ENCODE measurements around the gene RHBDD2.
"Not testable (repeated sequence)": the region's sequence is repeated elsewhere in the genome, so short reads cannot be mapped to it uniquely, and the experiment has no call there.

Gene RHBDD2

GRCh38 chr7:75866489-75867389 lies 12.1 kb upstream of the RHBDD2 start:
- DNase-seq (ENCODE audit: low read depth) = no peak

- no peak for DNase-seq (ENCODE audit: low read depth)
Observed at GRCh38 chr7:75867390-75867717, 11.5 kb upstream of the RHBDD2 start.

- no peak for DNase-seq (ENCODE audit: low read depth)
Observed at GRCh38 chr7:75868153-75868552, 10.7 kb upstream of the RHBDD2 start.

GRCh38 chr7:75869776-75870379 lies 9.0 kb upstream of the RHBDD2 start:
- no peak for DNase-seq (ENCODE audit: low read depth)

- DNase-seq (ENCODE audit: low read depth) = no peak
Observed at GRCh38 chr7:75870557-75871161, 8.2 kb upstream of the RHBDD2 start.

DNA sequence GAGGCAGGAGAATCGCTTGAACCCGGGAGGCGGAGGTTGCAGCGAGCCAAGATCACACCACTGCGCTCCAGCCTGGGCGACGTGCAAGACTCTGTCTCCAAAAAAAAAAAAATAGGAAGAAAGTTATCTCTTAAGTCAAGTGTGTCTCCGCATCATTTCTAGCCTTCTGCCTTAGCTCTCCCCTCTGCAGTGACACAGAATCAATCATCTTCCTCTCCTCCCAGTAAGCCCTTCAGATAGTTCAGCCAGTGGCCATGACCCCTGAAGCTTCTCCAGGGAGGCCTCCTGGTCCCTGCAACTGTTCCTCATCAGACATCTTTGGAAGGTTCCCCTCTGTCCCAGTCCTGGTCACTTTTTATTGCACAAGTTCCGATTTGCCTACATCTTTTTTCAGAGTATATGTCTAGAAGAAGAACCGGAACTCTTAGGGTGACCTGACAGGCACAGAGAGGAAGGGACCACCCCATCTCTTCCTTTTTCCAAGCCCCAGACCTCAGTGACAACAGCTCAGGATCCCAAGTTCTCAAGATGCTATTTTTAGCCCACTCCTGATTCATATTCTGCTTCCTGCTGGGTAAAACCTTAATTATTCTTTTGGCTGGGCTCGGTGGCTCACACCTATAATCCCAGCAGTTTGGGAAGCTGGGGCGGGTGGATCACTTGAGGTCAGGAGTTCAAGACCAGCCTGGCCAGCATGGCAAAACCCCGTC lies 6.6 kb upstream of the RHBDD2 start:
- no peak for DNase-seq (ENCODE audit: low read depth)

DNA sequence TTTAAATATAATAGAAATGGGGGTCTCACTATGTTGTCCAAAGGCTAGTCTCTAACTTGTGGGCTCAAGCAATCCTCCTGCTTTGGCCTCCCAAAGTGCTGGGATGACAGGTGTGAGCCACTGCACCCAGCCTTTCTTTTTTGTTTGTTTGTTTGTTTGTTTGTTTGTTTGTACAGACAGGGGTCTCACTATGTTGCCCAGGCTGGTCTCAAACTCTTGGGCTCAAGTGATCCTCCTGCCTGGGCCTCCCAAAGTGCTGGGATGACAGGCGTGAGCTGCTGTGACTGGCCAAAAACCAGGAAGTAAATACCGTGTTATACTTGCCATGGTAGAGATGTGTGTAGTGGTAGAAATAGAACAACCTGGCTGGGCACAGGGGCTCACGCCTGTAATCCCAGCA lies 4.7 kb upstream of the RHBDD2 start:
- DNase-seq (ENCODE audit: low read depth) = not testable (repeated sequence)

GRCh38 chr7:75875113-75876080 lies 3.4 kb upstream of the RHBDD2 start:
- DNase-seq (ENCODE audit: low read depth) = no peak

DNA sequence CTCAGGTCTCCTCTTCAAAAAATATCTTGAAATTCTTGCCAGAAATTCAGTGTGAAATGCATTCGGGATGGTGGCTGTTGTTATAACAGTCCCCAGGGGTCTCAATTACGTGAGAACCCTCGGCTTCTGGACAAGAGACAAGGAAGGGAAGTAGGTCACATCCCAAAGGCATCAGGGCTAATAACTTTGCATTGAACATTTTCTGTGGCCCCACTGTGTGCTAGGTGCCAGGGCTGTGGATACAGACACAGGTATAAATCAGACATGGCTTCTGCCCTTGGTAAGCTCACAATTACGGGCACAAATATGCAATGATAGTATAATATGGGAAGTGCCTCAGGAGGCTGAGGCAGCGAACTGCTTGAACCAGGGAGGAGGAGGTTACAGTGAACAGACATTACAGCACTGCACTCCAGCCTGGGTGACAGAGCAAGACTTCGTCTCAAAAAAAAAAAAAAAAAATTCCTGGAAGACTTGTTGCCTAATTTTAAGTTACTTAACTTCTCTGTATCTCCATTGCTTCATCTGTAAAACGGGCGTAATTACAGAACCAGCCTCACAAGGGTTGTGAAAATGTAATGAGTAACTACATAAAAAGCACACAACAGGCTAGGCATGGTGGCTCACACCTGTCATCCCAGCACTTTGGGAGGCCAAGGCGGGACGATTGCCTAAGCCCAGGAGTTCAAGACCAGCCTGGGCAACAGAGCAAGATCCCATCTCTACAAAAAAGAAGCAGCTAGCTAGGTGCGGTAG lies 2.5 kb upstream of the RHBDD2 start:
- DNase-seq (ENCODE audit: low read depth) = no peak

DNA sequence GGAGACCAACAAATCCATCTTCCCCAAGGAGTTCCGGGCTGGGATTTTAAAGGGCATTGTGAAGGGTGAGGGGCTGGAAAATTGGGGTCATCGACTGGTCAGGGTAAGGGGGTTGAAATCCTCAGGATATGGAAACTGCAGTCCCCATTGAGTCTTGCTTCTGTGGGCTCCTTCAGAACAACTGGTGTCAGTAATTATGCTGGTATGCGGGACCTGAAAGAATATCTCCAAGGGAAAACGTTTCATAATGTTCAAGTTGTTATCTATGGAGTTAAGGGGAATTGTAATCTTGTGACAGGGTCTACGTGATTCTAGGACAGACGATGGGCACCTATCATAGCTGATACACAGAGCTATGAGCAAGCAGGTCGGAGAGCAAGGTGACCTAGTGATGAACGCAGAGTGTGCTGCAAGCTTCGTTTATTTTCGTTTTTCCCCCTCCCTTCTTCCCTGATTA lies 494 bp upstream of the RHBDD2 start:
- no peak for DNase-seq (ENCODE audit: low read depth)

- DNase-seq (ENCODE audit: low read depth) = no peak
Observed at GRCh38 chr7:75879771-75880184, 944 bp downstream of the RHBDD2 start.

DNA sequence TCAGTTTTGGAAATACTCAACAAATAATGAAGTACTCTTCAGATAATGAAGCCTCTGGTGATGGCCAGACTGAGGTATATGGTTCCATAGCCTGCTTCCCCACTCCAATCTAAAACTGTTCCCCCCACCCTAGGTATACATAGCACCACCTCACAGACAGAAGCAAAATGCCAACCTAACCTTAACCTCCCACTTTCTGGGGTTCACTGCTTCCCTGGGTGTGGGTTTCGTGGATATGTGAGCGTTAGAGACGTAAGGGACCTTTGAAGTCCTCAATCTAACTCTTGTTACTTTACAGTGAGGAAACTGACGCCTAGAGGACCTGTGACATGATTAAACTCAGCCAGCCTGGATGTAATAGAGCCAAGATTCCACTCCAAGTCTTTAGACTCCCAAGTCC lies 1.4 kb downstream of the RHBDD2 start:
- DNase-seq (ENCODE audit: low read depth) = no peak

GRCh38 chr7:75881436-75882095 lies 2.7 kb downstream of the RHBDD2 start:
- DNase-seq (ENCODE audit: low read depth) = no peak

- not testable (repeated sequence) for DNase-seq (ENCODE audit: low read depth)
Observed at GRCh38 chr7:75883265-75883824, 4.5 kb downstream of the RHBDD2 start.

- DNase-seq (ENCODE audit: low read depth) = no peak
Observed at GRCh38 chr7:75884476-75884875, 5.6 kb downstream of the RHBDD2 start.

DNA sequence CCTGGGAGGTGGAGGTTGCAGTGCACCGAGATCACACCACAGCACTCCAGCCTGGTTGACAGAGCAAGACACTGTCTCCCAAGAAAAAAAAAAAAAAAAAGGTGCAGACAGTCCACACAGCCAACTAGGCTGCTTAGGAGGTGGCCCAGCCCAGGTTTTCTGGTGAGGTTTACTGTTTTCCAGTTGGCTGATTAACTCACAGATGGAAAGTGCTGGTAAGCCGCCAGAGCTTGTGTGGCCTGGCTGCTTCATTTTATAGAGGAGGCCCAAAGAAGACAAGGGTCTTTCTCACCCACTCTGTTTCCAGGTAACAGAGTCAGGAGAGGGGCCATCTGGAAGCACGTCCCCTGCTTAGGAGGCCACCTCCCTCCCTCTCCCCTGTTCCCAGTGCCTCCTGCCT lies 6.2 kb downstream of the RHBDD2 start:
- DNase-seq (ENCODE audit: low read depth) = no peak

- no peak for DNase-seq (ENCODE audit: low read depth)
Observed at GRCh38 chr7:75887669-75888369, 9.0 kb downstream of the RHBDD2 start.

DNA sequence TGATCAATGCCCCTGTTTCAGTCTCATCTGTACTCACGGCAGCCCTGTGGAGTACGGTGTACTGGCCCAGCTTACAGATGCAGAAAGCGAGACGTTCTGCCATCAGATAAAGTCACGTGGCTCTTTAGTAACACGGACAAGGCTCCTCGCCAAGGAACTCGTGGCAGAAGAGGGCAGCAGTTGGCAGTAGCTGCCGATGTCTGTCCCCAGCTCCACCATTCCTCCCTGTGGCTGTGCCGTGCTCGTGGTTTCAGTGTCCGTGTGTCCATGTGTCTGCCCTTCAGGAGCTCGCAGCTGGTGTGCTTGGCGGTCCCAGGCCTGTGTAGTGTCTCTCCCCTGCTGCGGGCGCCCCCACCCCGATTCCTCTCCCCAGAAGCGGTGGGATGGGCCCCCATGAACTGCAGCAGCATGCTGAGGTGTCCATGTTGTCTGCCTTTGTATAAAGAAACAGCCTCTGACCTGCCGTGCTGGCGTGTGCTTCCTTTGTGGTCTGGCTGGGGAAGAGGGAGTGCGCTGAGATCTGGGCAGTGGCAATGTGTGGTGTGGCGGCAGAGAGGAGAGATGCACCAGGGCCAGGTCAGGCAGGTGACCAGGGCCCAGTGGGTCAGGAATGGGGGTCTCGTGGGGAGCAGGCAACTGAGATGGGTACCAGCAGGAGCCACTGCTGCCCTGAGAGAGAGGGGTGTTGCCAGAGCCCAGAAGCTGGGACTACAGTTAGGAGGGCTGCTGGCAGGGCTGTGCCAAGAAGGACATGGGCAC lies 9.8 kb downstream of the RHBDD2 start:
- no peak for DNase-seq (ENCODE audit: low read depth)
